ENCODE results near the gene DEPDC1B. TPM values are rescaled to one million over a fixed set of nuclear protein-coding genes. Genes with fewer than 3 reads are reported as not detected.
"Not testable (repeated sequence)": the region's sequence is repeated elsewhere in the genome, so short reads cannot be mapped to it uniquely, and the experiment has no call there.

Gene DEPDC1B
- total and polyA plus RNA-seq, 4 experiments from 2014 or later, result 0.14 to 0.70 (median 0.21) TPM

GRCh38 chr5:60598424-60598823 lies 101.5 kb downstream of the DEPDC1B start:
- POLR2A ChIA-PET (ENCODE audit: partially characterized antibody), result no interaction called here
- no peaks in the 10 kb centered on the region for H3K36me3 Mint-ChIP-seq
- no peak overlapping the region for H3K27ac ChIP-seq (ENCODE audit: low read depth, low read length)

GRCh38 chr5:60597572-60598320 lies 102.2 kb downstream of the DEPDC1B start:
- H3K4me1 ChIP-seq (ENCODE audit: insufficient read depth, low read length), result peaks cover 8% of the 10 kb centered on the region
- H3K4me3 ChIP-seq (ENCODE audit: low read length in 2 of 2), result no peak overlapping the region
- H3K27ac Mint-ChIP-seq, result peak overlapping the region in 3 of 7 donors; percentile 2 to 45 (median 44)
- no peaks in the 10 kb centered on the region for H3K36me3 ChIP-seq (ENCODE audit: insufficient read depth, low read length)
- H3K9me3 ChIP-seq (ENCODE audit: control insufficient read depth in 1 of 2, low read length in 2 of 2), result no peaks in the 10 kb centered on the region
- peaks cover 0 to 2% (median 0%) of the 10 kb centered on the region in 8 donors for H3K9me3 Mint-ChIP-seq
- intact Hi-C loops (cut with micrococcal nuclease), result no loop called here
- H3K27me3 ChIP-seq (ENCODE audit: insufficient read depth, low read length), result no peaks in the 10 kb centered on the region
- CTCF ChIA-PET (ENCODE audit: partially characterized antibody), result no interaction called here
- peak in 1 of 5 donors; percentile 2 for DNase-seq
- H3K27ac ChIP-seq (ENCODE audit: low read depth, low read length), result no peak overlapping the region
- H3K4me3 Mint-ChIP-seq, result peak overlapping the region in 1 of 8 donors; percentile 1
- POLR2A ChIA-PET (ENCODE audit: partially characterized antibody), result no interaction called here
- H3K27me3 Mint-ChIP-seq, result no peaks in the 10 kb centered on the region
- no peaks in the 10 kb centered on the region for H3K36me3 Mint-ChIP-seq
- H3K4me1 Mint-ChIP-seq, result peaks cover 8 to 10% (median 10%) of the 10 kb centered on the region in 4 donors

More at GRCh38 chr5:60598424-60598823, 101.5 kb downstream of the DEPDC1B start:
- Mint-ChIP-seq H3K4me3 (no peak overlapping the region), H3K27ac (peak overlapping the region in 2 of 7 donors; percentile 10 to 44), H3K27me3 (no peaks in the 10 kb centered on the region), H3K4me1 (peaks cover 8 to 10% (median 10%) of the 10 kb centered on the region in 4 donors), H3K9me3 (peaks cover 0 to 2% (median 0%) of the 10 kb centered on the region in 8 donors)
- Histone ChIP-seq H3K4me3 (ENCODE audit: low read length in 2 of 2) (no peak overlapping the region), H3K36me3 (ENCODE audit: insufficient read depth, low read length) (no peaks in the 10 kb centered on the region), H3K27me3 (ENCODE audit: insufficient read depth, low read length) (no peaks in the 10 kb centered on the region), H3K9me3 (ENCODE audit: control insufficient read depth in 1 of 2, low read length in 2 of 2) (no peaks in the 10 kb centered on the region), H3K4me1 (ENCODE audit: insufficient read depth, low read length) (peaks cover 8% of the 10 kb centered on the region)
- DNase-seq, result no peak
- intact Hi-C loops (cut with micrococcal nuclease), result no loop called here
- CTCF ChIA-PET (ENCODE audit: partially characterized antibody), result no interaction called here

- Histone ChIP-seq H3K4me3 (ENCODE audit: low read length in 2 of 2) (no peak overlapping the region), H3K4me1 (ENCODE audit: insufficient read depth, low read length) (peaks cover 8% of the 10 kb centered on the region), H3K27me3 (ENCODE audit: insufficient read depth, low read length) (no peaks in the 10 kb centered on the region), H3K36me3 (ENCODE audit: insufficient read depth, low read length) (no peaks in the 10 kb centered on the region), H3K27ac (ENCODE audit: low read depth, low read length) (no peak overlapping the region), H3K9me3 (ENCODE audit: control insufficient read depth in 1 of 2, low read length in 2 of 2) (no peaks in the 10 kb centered on the region)
- Mint-ChIP-seq H3K36me3 (no peaks in the 10 kb centered on the region), H3K27me3 (no peaks in the 10 kb centered on the region), H3K4me3 (no peak overlapping the region), H3K4me1 (peaks cover 8 to 10% (median 10%) of the 10 kb centered on the region in 4 donors), H3K9me3 (peaks cover 0 to 2% (median 0%) of the 10 kb centered on the region in 8 donors), H3K27ac (no peak overlapping the region)
- ChIA-PET CTCF (ENCODE audit: partially characterized antibody) (no interaction called here), POLR2A (ENCODE audit: partially characterized antibody) (no interaction called here)
- intact Hi-C loops (cut with micrococcal nuclease), result no loop called here
- no peak for DNase-seq
Measured at GRCh38 chr5:60594715-60595477, 105.1 kb downstream of the DEPDC1B start.

DNA sequence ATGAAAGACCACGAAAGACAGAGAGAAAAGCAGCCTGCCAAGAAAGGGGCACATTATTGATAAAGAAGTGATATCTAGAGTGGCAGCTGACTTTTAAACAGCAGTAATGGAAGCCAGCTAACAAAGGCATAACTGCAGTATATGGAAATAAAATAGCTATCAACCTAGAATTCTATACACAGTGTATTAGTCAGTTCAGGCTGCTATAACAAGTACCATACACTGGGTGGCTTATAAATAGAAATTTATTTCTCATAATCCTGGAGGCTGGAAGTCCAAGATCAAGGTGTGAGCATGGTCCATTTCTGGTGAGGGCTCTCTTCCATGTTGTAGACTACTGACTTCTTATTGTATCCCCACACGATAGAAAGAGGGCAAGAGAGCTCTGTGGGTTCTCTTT lies 109.8 kb downstream of the DEPDC1B start:
- no peaks in the 10 kb centered on the region for H3K36me3 ChIP-seq (ENCODE audit: insufficient read depth, low read length)
- no peak overlapping the region for H3K27ac ChIP-seq (ENCODE audit: low read depth, low read length)
- no peaks in the 10 kb centered on the region for H3K27me3 ChIP-seq (ENCODE audit: insufficient read depth, low read length)
- POLR2A ChIA-PET (ENCODE audit: partially characterized antibody), result no interaction called here
- no peak overlapping the region for H3K4me3 ChIP-seq (ENCODE audit: low read length in 2 of 2)
- H3K9me3 ChIP-seq (ENCODE audit: control insufficient read depth in 1 of 2, low read length in 2 of 2), result no peaks in the 10 kb centered on the region
- Mint-ChIP-seq H3K36me3 (no peaks in the 10 kb centered on the region), H3K27ac (no peak overlapping the region), H3K9me3 (peaks cover 0 to 2% (median 0%) of the 10 kb centered on the region in 8 donors), H3K4me3 (no peak overlapping the region), H3K4me1 (no peaks in the 10 kb centered on the region), H3K27me3 (no peaks in the 10 kb centered on the region)
- intact Hi-C loops (cut with micrococcal nuclease), result no loop called here
- CTCF ChIA-PET (ENCODE audit: partially characterized antibody), result no interaction called here
- no peaks in the 10 kb centered on the region for H3K4me1 ChIP-seq (ENCODE audit: insufficient read depth, low read length)
- no peak for DNase-seq

DNA sequence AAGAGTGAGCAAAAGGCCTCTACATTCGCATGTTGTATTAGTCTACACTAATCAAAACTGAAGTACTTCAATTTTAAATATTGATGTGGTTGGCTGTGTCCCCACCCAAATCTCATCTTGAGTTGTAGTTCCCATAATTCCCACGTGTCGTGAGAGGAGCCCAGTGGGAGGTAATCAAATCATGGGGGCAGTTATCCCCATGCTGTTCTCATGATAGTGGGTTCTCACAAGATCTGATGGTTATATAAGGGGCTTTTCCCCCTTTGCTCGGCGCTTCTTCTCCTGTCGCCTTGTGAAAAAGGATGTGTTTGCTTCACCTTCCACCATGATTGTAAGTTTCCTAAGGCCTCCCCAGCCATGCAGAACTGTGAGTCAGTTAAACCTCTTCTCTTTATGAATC lies 112.7 kb downstream of the DEPDC1B start:
- POLR2A ChIA-PET (ENCODE audit: partially characterized antibody); H3K36me3 ChIP-seq (ENCODE audit: insufficient read depth, low read length); DNase-seq; H3K27me3 ChIP-seq (ENCODE audit: insufficient read depth, low read length); H3K4me3 ChIP-seq (ENCODE audit: low read length in 2 of 2); H3K27ac ChIP-seq (ENCODE audit: low read depth, low read length); H3K4me1 Mint-ChIP-seq; H3K9me3 ChIP-seq (ENCODE audit: control insufficient read depth in 1 of 2, low read length in 2 of 2); H3K36me3 Mint-ChIP-seq; H3K9me3 Mint-ChIP-seq; H3K27me3 Mint-ChIP-seq; H3K4me3 Mint-ChIP-seq; H3K27ac Mint-ChIP-seq; CTCF ChIA-PET (ENCODE audit: partially characterized antibody); H3K4me1 ChIP-seq (ENCODE audit: insufficient read depth, low read length); intact Hi-C loops (cut with micrococcal nuclease): not testable (repeated sequence)

- Mint-ChIP-seq H3K27ac (no peak overlapping the region), H3K9me3 (peaks cover 0 to 3% (median 0%) of the 10 kb centered on the region in 8 donors), H3K27me3 (no peaks in the 10 kb centered on the region), H3K36me3 (no peaks in the 10 kb centered on the region), H3K4me3 (no peak overlapping the region), H3K4me1 (no peaks in the 10 kb centered on the region)
- ChIA-PET CTCF (ENCODE audit: partially characterized antibody) (no interaction called here), POLR2A (ENCODE audit: partially characterized antibody) (no interaction called here)
- Histone ChIP-seq H3K36me3 (ENCODE audit: insufficient read depth, low read length) (no peaks in the 10 kb centered on the region), H3K4me1 (ENCODE audit: insufficient read depth, low read length) (no peaks in the 10 kb centered on the region), H3K27ac (ENCODE audit: low read depth, low read length) (no peak overlapping the region), H3K9me3 (ENCODE audit: control insufficient read depth in 1 of 2, low read length in 2 of 2) (no peaks in the 10 kb centered on the region), H3K27me3 (ENCODE audit: insufficient read depth, low read length) (no peaks in the 10 kb centered on the region), H3K4me3 (ENCODE audit: low read length in 2 of 2) (no peak overlapping the region)
- no peak for DNase-seq
- intact Hi-C loops (cut with micrococcal nuclease), result no loop called here
Measured at GRCh38 chr5:60586307-60586901, 113.6 kb downstream of the DEPDC1B start.

- ChIA-PET CTCF (ENCODE audit: partially characterized antibody) (no interaction called here), POLR2A (ENCODE audit: partially characterized antibody) (no interaction called here)
- no peaks in the 10 kb centered on the region for H3K4me1 Mint-ChIP-seq
- H3K9me3 ChIP-seq (ENCODE audit: control insufficient read depth in 1 of 2, low read length in 2 of 2), result no peaks in the 10 kb centered on the region
- no peaks in the 10 kb centered on the region for H3K27me3 ChIP-seq (ENCODE audit: insufficient read depth, low read length)
- no peaks in the 10 kb centered on the region for H3K27me3 Mint-ChIP-seq
- no peak overlapping the region for H3K27ac ChIP-seq (ENCODE audit: low read depth, low read length)
- no peak for DNase-seq
- intact Hi-C loops (cut with micrococcal nuclease), result no loop called here
- H3K36me3 ChIP-seq (ENCODE audit: insufficient read depth, low read length), result no peaks in the 10 kb centered on the region
- no peak overlapping the region for H3K27ac Mint-ChIP-seq
- H3K36me3 Mint-ChIP-seq, result no peaks in the 10 kb centered on the region
- no peak overlapping the region for H3K4me3 ChIP-seq (ENCODE audit: low read length in 2 of 2)
- no peaks in the 10 kb centered on the region for H3K4me1 ChIP-seq (ENCODE audit: insufficient read depth, low read length)
- H3K9me3 Mint-ChIP-seq, result peaks cover 0 to 3% (median 0%) of the 10 kb centered on the region in 8 donors
- H3K4me3 Mint-ChIP-seq, result no peak overlapping the region
Measured at GRCh38 chr5:60585618-60586017, 114.3 kb downstream of the DEPDC1B start.

Data from CD4-positive, alpha-beta memory T cell (primary cell).